Inferior parietal cortex (tissue), 1 donor: ENCODE measurements around the gene HAO2.
"Not testable (repeated sequence)": the region's sequence is repeated elsewhere in the genome, so short reads cannot be mapped to it uniquely, and the experiment has no call there.

Experiments
- DNase-seq: peaks from one replicate; pipeline ENCODE4 v3.0.0-alpha.2; 2016; ENCODE audit errors: extremely low spot score

The HAO2 gene

DNA sequence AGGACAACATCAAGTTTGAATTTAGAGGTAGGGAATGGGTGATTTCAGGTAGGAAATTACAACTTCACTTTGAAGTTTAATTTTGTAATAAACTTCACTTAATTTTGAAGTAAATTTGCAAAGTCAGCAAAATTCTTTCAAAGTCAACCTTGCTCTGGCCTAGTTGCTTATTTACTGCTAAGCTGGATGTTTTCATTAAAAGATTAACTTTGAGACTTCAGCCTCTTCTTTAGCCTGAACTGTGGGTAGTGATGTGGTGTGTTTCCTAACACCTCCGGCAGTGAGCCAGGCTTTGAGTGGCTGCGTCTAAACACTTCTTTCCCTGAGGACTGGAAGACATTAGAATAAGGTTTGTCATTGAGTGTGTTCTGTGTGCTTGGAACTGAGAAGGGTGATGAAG lies at the start of gene HAO2:
Gene HAO2, plus strand, starts transcription at position 232 of the 400 bp plus-strand sequence. CDS start 12,301 bp downstream, outside the sequence.
- DNase-seq, result no peak

DNA sequence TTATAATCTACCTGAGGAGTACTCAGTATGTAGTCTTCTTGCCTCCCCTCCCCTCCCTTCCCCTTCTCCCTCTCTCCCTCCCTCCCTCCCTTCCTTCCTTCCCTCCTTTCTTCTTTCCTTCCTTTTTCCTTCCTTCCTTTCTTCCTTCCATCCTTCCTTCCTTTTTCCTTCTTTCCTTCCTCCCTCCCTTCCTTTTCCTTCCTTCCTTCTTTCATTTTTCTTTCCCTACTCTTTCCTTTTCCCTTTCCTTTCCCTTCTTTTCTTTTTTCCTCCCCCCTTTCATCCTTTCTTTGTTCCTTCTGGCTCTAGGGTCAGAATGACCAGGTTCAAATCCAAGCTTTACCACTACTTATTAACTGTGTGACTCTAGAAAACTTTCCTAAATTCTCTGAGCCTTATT lies 48.5 kb upstream of the HAO2 start:
- no peak for DNase-seq

DNA sequence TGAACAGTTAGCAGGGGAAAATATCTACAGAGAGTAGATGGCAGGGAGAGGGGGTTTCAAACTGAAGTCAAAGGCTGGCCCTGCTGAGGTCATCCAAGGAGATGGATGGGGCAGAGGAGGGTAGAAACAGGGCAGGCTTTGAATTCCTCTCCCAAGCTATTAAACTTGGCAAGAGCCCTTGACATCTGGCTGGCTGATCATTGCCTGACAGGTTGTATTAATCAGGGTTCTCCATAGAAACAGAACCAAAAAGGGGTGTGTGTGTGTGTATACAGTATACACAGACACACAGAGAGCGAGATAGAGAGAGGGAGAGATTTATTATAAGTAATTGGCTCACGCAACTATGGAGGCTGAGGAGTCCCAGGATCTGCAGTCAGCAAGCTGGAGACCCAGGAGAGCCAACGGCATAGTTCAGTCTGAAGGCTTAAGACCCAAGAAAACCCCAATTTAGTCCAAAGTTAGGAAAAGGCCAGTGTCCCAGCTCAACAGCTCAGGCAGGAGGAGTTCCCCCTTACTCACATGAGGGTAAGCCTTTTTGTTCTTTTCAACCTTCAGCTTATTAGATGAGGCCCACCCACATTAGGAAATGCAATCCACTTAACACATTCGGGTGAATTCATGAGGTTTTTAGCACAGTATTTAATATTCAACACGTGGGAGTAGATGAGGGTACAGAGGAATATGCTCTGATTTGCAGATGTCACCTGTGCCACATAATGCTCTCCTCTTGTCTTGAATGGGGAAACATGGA lies 46.7 kb upstream of the HAO2 start:
- DNase-seq, result no peak

DNA sequence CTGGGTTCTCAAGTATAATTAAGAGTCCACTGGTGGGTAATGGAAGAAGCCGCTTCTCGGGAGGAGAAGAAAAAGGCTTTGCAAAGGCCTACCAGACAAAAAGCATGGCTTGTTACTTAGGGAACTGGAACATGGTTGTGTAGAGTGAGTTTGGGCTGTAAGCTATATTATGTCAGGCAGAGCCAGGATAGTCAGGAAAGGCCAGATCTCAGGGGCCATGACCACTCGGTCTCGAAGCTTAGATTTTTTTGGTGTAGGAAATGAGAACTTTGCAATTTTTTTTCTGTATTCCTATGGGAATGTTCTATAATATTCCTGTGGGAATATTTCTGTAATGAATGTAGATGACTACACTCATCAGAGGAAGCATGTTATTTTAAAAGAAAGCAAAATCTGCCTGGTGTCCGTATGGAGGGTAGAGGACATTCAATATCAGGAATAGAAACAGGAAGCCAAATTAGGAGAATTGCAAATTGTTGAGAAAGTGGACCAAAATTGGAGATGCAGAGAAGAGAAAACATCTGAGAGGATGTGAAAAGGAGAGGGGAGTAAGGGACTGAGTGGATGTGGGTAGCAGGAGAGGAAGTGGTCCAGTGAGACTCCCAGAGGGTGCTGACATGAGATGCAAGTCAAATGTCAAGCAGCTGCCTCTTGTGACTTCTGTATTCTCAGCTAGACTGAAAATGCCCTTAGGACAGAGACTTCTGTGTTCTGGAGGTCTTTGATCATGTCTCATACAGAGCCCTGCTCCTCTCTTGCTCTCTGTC lies 45.2 kb upstream of the HAO2 start:
- no peak for DNase-seq

DNA sequence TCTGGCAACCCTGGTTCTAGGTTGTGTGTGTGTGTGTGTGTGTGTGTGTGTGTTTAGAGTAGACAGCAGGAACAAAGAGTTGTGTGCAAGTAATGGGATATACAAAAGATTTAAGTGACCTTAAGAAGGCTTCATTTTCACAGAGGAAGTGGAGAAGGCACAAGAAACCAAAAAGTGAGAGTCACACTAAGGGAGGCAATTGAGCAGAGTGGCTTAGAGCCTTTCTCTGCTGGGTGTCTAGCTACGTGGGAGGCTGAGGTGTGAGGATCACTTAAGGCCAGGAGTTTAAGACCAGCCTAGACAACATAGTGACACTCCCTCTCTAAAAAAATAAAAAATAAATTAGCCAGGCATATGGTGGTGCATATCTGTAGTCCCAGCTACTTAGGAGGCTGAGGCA lies 44.4 kb upstream of the HAO2 start:
- no peak for DNase-seq

DNA sequence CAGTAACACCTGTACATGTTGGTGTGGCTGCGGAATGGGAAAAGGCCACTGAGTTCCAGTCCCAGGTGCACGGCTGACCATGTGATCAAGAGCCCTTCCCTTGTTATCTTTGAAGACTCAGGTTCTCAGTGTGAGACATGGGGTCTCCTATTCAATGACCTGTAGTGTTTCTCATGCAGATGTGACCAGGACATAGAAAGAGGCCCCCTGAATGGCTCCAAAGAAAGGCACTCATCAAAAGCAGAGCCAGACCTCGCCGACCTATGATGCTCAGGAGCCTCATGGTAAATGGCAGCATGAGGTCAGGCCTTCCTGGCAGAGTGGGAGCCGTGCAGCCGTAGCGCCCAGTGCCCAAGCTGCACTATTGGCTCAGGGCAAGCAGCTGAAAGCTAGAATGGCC lies 42.3 kb upstream of the HAO2 start:
- no peak for DNase-seq

DNA sequence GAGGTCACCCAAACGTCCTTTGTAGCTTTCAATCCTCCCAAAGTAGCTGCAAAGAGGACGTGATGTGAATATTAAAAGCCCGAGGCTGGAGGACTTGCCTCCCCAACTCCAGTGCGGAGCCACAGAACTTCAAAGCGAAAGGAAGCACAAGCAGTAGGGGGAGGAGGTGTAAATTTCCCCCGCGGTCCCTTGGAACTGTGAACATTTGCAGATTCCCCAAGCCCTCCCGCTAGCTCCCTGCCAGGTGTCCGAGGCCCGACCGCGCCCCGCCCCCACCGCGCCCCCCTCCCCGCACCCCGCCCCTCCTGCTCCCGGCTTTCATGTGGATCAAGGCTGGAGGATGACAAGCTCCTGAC lies 41.5 kb upstream of the HAO2 start:
- peak; percentile 16 for DNase-seq

DNA sequence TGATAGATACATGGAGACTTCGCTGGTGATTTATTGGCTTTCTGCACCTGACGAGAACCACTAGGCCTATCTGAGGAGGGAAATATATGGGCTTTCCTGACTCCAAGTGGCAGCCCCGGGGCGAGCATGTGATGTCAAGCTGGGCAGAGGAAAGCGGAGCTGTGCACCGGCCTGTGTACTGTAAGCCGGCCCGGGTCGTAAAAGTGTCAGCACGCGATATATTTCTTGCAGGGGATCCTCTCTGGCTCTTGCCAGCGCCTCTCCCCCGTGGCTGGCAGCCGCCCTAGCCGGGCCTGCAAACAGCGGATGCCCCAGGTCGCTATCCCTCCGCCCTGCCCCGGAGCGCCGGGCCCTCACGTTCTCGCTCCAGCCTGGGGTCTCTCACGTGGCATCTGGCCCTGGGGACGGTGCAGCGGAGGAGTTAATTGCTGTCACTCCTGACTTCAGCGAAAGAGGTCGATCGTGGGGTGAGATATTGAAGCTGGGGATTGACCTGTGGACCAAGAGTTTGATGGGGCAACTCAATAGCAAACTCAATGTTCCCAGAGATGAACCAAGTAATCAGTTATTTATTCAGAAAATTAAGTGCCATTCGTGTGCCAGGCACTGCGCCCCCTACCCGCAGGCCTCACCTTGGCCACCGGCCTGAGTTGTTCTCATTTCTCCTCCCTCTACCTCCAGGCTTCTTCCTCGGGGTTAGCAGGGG lies 41.0 kb upstream of the HAO2 start:
- peak; percentile 10 for DNase-seq

DNA sequence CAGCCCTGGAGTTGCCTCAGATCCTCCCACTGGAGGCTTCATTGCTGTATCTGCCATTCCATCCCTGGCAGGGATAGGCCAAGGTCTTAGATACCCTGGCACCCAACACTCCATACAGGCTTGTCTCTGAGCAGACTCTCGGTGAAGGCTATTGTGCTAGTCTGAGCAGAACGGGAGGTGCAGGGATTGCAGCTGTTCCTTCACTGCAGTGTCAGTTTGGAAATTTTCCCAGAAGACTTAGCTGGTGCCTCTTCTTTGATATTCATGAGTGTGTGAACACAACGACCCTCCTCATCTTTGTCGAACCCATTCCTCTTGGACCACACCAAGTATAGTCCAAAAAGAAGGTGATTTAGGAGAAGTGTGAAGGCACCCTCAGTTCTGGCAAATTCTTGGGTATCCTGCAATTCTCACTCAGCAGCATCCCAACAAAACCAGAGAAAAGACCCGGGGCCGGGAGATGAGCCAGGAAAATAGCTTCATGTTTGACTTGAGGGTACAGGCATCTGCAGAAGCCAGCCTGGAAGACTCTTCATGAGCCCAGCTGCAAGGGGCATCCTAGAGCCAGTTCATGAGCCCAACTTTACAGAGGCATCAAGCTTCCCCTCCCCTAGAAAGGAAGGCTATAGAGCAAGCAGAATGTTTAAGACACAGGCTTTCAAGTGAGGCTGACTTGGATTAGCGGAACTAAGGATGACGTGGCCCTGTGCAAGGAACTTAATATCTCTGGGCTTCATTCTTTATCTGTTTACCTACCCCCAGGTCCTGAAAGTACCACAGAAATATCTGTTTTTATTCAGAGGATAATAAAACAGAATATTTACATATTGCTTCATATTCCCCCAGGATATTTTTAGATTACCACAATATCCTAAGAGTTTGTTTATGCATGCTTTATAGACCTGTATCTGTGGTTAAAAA lies 38.8 kb upstream of the HAO2 start:
- DNase-seq, result no peak

DNA sequence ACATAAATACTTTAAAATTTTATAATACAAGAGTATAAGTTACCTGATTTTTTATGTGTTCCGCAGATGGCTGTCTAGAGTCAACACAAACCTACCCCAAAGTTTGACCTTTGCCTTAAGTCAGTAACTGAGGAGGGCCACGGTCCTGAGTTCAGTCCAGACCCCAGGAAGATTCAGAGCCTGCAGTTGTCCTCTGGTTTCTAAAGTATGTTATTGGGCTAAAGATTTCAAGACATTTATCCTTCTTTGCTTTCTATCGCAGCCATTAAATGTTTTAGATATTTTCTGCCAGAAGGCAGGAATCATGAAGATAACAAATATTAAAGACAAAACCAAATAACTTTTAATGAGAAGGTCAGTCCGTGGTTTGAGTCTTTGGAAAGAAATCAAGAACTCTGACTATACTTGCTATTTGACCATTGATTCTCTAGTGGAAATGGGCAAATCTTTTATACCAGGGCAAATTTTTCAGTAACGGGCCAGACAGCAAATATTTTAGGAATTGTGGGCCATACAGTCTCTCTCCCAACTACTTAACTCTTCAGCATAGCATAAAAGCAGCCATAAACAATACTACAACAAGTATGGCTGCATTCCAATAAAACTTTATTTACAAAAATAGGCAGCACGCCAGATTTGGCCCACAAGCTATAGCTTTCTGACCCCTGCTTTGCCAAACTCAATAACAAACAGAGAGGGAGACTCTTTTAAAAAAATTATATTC lies 38.0 kb upstream of the HAO2 start:
- no peak for DNase-seq

DNA sequence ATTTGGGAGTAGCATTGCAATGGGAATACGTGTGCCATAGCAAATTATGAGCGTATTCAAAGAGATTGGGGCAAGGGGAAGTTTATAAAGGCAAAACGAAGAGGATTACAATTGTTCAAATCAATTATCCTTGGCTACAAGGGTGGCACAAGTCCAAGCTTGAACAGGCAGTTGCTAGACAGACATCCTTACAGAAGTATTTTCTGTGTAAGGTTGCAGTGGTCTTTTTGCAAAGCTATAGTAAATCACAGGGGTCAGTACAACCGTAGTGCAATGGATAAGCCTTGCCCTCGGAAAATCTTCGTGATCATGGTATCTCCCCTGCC lies 37.4 kb upstream of the HAO2 start:
- DNase-seq, result no peak

DNA sequence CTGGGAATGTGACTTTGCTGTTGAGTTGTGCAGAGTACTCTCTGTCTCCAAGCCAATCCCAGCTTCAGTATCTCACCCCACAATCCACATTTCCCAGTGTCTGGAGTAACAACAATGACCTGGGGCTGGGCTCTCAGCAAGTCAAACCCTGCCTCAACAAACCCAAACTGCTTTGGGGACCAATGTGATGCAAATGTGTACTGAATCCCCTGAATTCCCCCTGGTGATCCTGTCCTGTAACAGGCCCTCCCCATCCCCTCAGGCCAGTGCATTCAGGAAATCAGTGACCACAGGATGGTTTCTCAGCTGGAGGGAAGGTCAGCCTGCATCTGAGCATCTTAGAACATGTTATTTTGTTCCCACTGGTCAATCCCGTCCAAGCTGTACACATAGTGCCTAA lies 36.7 kb upstream of the HAO2 start:
- DNase-seq, result no peak

DNA sequence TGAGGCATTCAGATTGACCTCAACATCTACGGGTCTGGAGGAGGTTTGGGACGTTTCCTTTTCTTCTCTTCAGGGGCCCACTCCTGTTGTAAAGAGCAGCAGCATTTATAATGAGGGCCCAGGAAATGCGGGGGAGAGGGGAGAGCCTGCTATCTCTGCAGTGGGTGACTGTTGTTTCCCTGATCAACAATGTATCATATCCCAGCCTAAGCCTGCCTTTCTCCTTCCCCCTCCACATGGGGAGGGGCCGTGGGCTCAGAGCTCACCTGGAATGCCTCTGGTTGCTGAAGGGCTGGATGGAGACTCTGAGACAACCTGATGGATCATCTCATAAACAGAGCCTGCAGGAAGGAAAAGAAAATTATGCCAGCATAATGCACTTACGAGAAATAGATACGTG lies 36.0 kb upstream of the HAO2 start:
- DNase-seq, result no peak

DNA sequence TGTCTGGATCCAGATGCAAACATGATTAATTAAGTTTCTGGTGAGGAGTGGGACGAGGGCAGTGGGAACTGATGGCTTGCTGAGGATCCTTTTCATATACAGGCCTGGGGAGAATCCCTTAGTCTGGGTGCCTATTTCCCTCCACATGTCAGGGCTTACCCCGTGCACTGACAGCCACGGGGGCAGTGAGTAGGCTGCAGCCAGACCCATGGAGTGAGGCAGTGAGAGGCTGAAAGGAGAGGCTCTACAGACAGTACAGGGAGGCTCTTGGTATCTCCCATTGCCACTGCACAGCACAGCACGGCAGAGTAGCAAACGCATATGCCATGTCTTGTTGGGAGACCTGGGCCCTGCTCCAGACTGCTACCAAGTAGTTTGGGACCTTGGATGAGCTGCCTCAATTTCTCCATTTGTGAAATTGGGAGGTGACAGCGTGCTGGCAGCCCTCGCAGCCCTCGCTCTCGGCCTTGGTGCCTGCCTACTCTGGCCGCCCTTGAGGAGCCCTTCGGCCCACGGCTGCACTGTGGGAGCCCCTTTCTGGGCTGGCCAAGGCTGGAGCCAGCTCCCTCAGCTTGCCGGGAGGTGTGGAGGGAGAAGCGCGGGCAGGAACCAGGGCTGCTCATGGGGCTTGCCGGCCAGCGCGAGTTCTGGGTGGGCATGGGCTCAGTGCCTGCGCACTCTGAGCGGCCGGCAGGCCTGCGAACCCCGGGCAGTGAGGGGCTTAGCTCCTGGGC lies 35.3 kb upstream of the HAO2 start:
- no peak for DNase-seq

DNA sequence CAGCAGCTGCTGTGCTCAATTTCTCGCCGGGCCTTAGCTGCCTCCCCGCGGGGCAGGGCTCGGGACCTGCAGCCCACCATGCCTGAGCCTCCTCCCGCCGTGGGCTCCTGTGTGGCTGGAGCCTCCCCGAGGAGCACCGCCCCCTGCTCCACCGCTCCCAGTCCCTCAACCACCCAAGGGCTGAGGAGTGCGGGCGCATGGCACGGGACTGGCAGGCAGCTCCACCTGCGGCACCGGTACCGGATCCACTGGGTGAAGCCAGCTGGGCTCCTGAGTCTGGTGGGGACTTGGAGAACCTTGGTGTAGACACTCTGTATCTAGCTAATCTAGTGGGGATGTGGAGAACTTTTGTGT lies 34.7 kb upstream of the HAO2 start:
- DNase-seq, result not testable (repeated sequence)

DNA sequence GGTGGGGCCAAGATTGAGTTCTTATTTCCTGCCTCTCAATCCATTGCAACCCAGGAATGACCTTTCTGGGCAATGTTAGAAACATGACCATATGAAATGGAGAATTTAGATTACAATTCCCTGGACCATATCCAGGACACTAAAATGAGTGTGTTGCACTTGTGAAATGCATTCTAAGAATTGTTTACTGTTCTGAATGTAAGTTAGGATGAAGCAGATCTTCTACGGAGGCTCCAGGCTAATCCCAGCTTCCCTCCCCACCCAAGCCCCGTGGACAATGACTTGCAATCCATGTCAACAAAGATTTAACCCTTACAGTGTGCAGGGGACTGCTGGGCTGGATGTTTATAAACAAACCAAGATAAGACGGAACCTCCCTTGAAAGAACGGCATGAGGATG lies 31.7 kb upstream of the HAO2 start:
- DNase-seq, result no peak

DNA sequence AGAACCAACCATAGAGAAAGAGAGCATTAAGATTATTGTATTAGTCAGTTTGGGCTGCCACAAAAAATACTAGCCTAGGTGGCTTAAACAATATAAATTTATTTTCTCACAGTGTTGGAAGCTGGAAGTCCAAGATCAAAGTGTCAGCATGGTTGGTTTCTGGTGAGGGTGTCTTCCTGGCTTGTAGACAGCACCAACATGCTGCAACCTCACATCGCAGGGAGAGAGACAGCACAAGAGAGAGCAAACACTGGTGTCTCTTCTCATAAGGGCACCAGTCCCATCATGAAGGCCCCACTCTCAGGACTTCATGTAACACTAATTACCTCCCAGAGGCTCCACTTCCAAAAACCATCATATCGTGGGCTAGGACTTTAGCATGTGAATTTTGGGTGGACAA lies 30.6 kb upstream of the HAO2 start:
- DNase-seq, result no peak

DNA sequence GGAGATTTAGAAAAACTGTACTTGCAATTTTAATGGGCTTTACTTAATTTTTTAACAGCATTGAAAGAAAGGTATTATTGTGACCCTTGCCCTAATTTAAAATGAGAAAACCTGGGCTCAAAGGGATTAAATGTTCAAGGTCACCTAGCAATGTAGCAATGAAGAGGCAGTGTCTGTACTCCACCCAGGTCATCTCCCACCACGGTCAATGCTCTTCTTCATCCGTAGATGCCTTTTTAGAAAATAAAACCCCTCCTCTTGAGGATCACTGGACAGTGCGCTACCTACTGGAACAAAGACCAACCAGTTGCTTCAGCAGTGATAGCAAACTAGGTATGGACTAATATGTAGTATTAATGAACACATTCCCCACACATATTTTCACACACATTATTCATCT lies 29.8 kb upstream of the HAO2 start:
- no peak for DNase-seq

DNA sequence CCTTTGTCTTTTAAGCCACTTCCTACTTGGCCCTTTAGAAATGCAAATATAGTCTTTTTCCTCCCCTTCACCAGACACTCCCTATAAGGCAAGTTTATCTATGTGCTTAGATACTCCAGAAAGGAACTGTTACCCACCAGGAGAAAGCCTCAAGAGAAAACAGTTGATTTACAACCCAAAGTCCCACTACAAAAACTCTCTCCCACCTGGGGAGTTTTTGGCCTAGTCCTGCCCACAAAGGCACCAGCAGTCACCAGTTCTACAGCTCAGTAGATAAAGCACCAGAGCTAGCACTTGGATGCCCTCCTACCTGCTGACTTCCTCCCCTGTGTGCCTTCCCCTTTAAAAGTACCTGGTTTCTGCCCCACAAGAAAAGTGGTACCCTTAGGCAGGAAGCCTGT lies 27.7 kb upstream of the HAO2 start:
- no peak for DNase-seq

DNA sequence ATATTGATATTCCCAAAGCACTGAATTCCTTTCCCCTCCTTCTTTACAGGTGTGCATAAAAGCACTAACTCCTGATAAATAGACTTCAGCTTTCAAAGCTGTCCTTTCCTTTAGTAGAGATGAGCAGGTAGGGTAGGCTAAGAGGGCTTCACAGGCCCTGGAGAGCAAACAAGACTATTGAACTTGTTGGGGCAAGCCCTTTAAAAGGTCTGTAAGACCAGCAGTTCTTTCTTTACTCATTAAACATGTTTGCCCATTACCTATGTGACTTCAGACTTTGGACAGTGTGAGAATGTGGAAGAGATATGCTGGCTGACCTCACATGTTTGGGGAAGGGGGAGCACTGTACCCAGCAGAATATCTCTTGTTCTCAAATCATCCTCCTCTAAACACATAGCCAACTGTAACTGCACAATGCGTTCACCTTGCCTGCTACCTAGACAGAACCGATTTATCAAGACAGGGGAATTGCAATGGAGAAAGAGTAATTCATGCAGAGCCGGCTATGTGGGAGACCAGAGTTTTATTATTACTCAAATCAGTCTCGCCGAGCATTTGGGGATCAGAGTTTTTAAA lies 27.1 kb upstream of the HAO2 start:
- no peak for DNase-seq
